ENCODE measurements around the gene NTMT1. TPM values are rescaled to one million over a fixed set of nuclear protein-coding genes. Genes with fewer than 3 reads are reported as not detected.

Gene NTMT1
- total and polyA plus RNA-seq, 9 of the 15 experiments (the other 6 are each of a cell fraction or from before 2014, with no cell fraction given) = 42.1 to 116 (median 74.7) TPM

DNA sequence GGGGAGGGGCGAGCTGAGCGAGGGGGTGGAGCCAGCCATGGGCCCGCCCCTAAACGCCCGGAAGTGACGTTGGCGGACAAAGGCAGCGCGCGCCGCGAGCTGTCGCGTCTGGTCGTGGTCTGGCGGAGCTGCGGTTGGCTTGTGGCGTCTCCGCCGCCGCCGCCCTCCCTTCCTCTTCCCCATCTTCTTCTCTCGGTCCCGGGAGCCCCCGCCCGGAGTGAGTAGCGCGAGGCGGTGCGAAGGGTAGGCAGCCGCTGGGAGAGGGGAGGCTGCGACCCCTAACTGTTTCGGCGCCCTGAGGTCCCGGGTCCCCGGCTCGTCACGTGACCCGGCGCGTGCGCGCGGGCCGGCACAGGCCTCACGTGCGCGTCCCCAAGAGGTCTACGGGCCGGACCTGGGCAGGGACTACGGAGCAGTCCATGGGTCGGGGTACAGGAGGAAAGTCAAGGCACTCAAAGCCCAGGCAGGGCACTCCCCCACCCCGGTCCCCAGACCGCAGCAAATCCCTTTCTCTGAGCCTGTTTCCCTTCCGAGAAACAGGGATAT, at the start of gene NTMT1 (continued):
- TF ChIP-seq ATF6 (CRISPR knock-in tag; IDR thresholded peaks at IDR 0.05) (peak; percentile 92), REST (IDR thresholded peaks at IDR 0.05; ENCODE audit: borderline replicate concordance) (peak; percentile 73), REST (CRISPR knock-in tag; IDR thresholded peaks at IDR 0.05; ENCODE audit: low read depth) (peak; percentile 68; the same call in 1 of the 2 replicates), PRDM10 (IDR thresholded peaks at IDR 0.05; ENCODE audit: partially characterized antibody) (peak; percentile 3), TSC22D4 (tag; IDR thresholded peaks at IDR 0.05) (no peak), ZC3H4 (CRISPR knock-in tag; IDR thresholded peaks at IDR 0.05; ENCODE audit: borderline replicate concordance) (no peak), ZNF79 (CRISPR knock-in tag; IDR thresholded peaks at IDR 0.05; ENCODE audit: low read depth) (no peak), KLF6 (CRISPR knock-in tag; IDR thresholded peaks at IDR 0.05; ENCODE audit: borderline replicate concordance) (peak; percentile 46; the same call in 1 of the 2 replicates), BMI1 (IDR thresholded peaks at IDR 0.05; ENCODE audit: low read length) (no peak), ZNF408 (CRISPR knock-in tag; IDR thresholded peaks at IDR 0.05; ENCODE audit: low read depth) (no peak)
- TF ChIP-seq, protein P1, sequence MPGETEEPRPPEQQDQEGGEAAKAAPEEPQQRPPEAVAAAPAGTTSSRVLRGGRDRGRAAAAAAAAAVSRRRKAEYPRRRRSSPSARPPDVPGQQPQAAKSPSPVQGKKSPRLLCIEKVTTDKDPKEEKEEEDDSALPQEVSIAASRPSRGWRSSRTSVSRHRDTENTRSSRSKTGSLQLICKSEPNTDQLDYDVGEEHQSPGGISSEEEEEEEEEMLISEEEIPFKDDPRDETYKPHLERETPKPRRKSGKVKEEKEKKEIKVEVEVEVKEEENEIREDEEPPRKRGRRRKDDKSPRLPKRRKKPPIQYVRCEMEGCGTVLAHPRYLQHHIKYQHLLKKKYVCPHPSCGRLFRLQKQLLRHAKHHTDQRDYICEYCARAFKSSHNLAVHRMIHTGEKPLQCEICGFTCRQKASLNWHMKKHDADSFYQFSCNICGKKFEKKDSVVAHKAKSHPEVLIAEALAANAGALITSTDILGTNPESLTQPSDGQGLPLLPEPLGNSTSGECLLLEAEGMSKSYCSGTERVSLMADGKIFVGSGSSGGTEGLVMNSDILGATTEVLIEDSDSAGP (CRISPR knock-in tag; IDR thresholded peaks at IDR 0.05) = 0 out of 2 replicates have a peak, but pooled peaks have one; percentile 30

Data from K562 (cell line).